Fibroblast of upper back skin (primary cell): Measurements from ENCODE around the gene TMEM200B.
"Not testable (repeated sequence)": the region's sequence is repeated elsewhere in the genome, so short reads cannot be mapped to it uniquely, and the experiment has no call there.

Experiments
- DNase-seq: peaks from one replicate; pipeline ENCODE4 v3.0.0-alpha.2; 2013

Gene TMEM200B

DNA sequence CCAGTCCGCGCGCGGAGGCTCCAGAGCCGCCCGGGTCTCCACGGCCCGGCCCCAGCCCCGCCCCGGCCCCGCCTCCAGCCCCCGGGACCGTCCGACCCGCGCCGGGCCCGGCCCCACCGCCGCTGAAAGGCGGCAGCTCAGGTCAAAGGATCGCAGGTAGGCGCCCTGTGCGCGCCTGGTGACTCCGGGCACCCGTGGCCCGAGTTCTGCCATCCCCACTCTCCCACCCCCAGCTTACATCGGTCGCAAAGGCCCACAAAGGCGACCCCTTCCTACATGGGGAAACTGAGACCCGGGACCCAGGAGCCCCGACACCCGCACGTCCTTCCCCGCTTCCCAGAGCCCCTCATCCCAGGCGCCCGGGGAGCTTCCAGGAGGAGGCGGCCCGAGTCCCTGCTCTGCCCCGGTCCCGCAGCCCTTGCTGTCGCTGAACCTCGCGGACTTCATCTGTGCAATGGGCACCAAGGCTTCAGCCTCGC, at the start of gene TMEM200B:
Gene TMEM200B, minus strand, starts transcription at position 17 of the 479 bp plus-strand sequence. CDS start 2,075 bp downstream, outside the sequence.
- DNase-seq = no peak

GRCh38 chr1:29172415-29172939, 48.8 kb upstream of the TMEM200B start:
- DNase-seq = no peak

GRCh38 chr1:29171521-29171920, 47.8 kb upstream of the TMEM200B start:
- no peak for DNase-seq

DNA sequence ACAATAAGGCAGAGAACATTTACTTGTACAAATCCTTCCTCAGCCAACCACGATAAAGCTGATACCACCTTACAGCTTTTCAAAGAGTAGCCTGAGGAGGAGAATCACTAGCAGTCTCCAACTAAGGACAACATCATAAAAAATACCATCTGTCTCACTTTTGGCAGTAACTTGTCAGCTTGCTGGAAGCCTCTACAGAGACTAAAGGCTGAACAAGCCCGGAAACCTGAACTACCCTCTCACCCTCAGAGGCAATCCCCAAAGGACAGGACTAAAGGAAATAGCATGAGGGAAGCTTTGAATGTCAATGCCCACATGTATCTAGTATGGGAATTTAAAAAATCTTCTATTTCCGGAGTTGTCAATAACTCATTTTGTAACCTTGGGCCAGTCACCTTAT, 47.4 kb upstream of the TMEM200B start:
- peak; percentile 61 for DNase-seq

DNA sequence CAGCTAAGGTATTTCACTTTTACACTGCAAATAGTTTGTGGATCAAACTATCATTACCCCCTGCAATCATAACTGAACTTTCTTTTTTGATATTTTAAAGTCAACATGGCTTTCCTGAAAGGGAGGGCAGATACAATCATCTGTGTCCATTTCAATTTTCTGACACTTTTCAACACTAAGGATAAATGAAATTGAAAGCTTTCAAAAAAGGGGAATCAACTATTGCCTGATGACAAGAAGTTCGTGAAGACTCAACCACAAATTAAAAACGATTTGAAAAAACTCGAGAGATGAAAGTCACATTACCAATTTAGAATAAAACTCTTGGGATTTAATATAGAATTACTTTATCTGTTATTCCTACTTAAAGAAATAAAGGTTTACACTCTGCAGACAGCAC, 46.3 kb upstream of the TMEM200B start:
- DNase-seq = no peak

- no peak for DNase-seq
Measured at GRCh38 chr1:29167904-29168303, 44.2 kb upstream of the TMEM200B start.

- DNase-seq = no peak
Measured at GRCh38 chr1:29166291-29166878, 42.7 kb upstream of the TMEM200B start.

DNA sequence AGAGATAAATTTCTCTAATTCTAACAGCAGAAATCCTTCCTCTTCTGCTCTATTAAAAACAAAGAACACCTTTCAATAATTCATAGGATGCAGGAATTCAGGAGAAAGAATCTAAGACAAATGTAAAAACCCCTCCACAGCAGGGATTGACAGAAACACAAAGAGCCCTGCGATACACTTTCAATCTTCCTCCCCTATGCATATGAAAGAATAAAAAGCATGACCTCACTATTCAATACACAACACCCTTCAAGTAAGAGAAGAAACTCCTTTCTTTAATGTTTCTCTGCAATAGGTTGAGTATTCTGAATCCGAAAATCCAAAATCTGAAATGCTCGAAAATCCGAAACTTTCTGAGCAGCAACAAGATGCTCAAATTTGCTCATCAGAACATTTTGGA, 40.9 kb upstream of the TMEM200B start:
- no peak for DNase-seq

GRCh38 chr1:29162476-29163138, 38.9 kb upstream of the TMEM200B start:
- DNase-seq = no peak

- no peak for DNase-seq
Measured at GRCh38 chr1:29162025-29162424, 38.3 kb upstream of the TMEM200B start.

DNA sequence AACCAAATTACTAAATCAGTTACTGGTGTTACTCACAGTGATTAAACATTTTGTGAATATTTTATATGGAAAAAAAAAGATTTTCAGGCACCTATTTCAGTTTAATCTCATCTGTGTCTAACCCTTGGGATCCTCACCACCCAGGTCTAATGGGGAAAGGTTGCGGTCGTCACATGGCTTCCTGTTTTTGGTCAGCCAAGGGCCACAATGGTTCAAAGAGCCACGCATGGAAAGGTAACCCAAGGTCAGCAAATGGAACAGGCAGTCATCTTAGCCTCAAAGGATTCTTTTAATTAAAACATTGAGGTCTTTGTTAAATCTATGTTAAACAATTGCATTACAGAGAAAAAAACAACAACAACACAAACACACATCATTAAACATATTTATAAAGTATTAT, 36.1 kb upstream of the TMEM200B start:
- no peak for DNase-seq

GRCh38 chr1:29157269-29157601, 33.5 kb upstream of the TMEM200B start:
- no peak for DNase-seq

DNA sequence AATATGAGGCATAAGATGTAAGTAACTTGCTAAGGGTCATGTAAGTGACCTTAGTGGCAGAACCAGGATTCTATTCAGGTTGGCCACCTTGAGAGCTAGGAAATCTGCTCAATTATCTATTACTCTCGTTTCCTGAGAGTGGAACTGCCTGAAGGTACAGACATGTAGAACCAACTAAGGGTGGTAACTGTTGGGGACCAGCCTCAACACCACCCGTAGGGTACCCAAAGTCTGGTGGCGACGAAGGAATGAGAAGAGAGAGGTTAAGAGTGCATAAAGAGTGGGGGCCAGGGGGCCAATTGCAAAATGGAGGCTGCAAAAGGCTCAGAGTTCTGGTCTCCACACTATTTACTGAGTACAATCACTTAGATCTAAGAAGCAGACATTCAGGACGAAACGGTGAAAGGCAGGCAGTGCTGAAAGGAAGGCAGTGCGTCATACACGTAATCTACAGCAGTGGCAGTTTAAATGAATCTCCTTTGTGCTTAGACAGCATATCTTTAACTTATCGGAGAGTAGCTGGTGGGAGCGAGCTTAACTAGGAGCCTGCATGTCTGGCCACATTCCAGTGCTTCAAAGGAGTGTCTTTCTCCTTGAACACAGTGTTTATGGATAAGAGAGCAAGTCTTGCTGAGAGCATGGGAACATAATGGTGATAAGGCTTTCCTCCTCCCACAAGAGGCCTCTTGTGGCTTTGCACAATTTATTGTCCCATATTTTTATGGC, 33.0 kb upstream of the TMEM200B start:
- DNase-seq = peak; percentile 20

- no peak for DNase-seq
Measured at GRCh38 chr1:29152046-29152805, 28.5 kb upstream of the TMEM200B start.

- DNase-seq = not testable (repeated sequence)
Measured at GRCh38 chr1:29150346-29150745, 26.6 kb upstream of the TMEM200B start.

GRCh38 chr1:29148656-29149491, 25.2 kb upstream of the TMEM200B start:
- no peak for DNase-seq

DNA sequence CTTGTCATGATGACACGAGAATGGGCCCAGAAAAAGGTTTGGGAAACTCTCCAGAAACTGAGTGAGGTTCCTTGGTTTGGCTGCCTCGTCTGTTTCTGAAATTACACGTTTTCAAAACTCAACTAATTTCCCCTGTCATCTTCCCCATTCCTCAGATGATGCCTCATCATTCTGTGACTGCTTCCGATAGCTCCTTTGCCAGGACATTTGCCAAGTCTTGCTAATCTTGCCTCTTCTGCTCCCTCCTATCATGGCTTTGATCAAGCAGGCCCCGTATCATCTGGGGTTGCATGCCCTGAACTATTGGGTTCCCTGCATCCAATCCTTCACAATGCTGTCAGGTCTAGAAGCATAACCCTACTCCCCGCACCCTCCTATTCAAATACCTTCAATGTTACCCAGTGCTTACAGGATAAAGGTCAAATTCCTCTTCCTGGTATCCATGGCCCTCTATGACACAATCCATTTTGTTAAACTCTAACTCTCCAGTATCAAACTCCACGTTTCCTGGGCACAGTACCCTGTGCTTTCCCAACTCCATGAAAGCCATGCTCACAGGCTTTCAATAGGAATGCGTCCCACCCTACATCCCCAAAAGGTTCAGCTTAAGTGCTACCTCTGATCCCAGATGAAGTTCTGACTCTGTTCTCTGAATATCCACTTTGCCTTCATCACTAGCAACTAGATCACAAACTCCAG, 22.2 kb upstream of the TMEM200B start:
- DNase-seq = peak; percentile 94

DNA sequence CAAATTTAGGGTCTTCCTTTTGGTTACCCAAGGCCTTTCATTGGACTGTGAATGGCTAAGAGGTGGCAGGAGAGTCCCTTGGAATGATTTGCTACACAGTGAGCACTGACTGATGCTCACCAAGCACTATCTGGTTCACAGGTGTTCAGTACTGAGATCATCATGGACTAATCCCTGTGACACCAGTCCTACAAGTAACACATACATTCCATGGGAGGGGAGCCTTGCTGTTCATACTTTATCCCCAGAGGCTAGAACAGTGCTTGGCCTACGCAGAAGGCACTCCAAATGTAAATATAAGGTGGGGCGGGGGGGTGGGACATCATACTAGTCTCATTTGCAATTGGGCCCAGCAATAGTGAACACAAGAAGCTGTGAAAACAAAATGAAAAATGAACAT, 20.5 kb upstream of the TMEM200B start:
- DNase-seq = no peak

- DNase-seq = no peak
Measured at GRCh38 chr1:29142714-29143113, 19.0 kb upstream of the TMEM200B start.

GRCh38 chr1:29136391-29136915, 12.8 kb upstream of the TMEM200B start:
- peak; percentile 47 for DNase-seq

GRCh38 chr1:29134695-29135028, 11.0 kb upstream of the TMEM200B start:
- no peak for DNase-seq
